ENCODE results near the gene PLCG2. TPM values are rescaled to one million over a fixed set of nuclear protein-coding genes. Genes with fewer than 3 reads are reported as not detected.

The PLCG2 gene
- total and polyA plus RNA-seq, 2 of the 8 experiments (the other 6 are each of a cell fraction or from before 2014, with no cell fraction given) = 6.1 to 6.9 TPM

DNA sequence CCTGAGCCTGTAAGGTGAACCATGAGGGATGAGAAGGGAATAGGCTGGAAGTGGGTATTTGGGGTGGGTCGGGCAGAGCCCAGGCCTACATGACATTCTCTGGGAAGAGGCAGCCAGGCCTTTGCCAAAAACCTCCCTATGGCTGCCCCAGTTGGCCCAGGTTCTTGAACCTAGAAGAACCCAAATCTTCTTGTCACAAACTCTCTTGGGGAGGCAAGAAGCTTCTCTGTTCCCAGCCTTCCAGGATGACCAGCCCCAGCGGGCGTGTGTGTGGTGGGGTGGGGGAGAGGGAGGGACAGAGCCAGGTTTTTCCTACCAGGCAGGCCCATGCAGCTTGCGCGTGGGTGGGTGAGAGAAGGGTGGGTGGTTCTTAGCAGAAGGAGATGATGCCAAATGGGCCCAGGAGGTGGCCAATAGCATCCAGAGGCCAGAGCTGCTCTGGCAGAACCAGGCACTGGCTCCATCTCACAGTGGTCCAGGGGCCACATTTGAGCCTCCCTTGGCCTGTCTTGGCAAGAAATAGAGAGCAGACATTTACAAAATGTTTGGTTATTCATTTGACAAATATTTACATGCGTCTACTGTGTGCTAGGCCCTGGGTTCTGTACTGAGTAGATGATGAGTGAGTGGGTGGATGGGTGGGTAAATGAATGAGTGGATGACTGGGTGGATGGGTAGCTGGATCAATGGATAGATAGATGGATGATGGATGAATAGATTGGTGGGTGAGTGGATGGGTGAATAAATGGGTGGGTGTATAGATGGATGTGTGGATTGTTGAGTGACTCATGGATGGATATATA, 44.3 kb upstream of the PLCG2 start:
- CTCF ChIA-PET (ENCODE audit: partially characterized antibody) = interaction anchor here (0.8 to 4.5 kb wide), 7 partner anchors 10 to 331 kb away, joined by 3 to 29 read pairs (median 3); no protein-coding TSS in a partner anchor
- TF ChIP-seq ATF2 (IDR thresholded peaks at IDR 0.05; ENCODE audit: low read length) (no peak), BACH1 (IDR thresholded peaks at IDR 0.05; ENCODE audit: low read length) (no peak), HDAC2 (IDR thresholded peaks at IDR 0.05; ENCODE audit: borderline replicate concordance in 1 of 2, low read depth in 2 of 2, low read length in 2 of 2) (no peak), POLR2AphosphoS5 (IDR thresholded peaks at IDR 0.05; ENCODE audit: low read depth, low read length) (no peak), TEAD4 (IDR thresholded peaks at IDR 0.05; ENCODE audit: low read depth, low read length) (no peak), TAF7 (optimal IDR thresholded peaks at IDR 0.05; ENCODE audit: borderline replicate concordance, low read depth, low read length) (no peak), RFX5 (IDR thresholded peaks at IDR 0.05; ENCODE audit: borderline replicate concordance, low read depth, low read length) (no peak), CHD1 (IDR thresholded peaks at IDR 0.05; ENCODE audit: low read depth, low read length) (no peak), JUND (IDR thresholded peaks at IDR 0.05; ENCODE audit: low read length) (no peak), NRF1 (IDR thresholded peaks at IDR 0.05; ENCODE audit: low read depth, low read length) (no peak), ZNF274 (IDR thresholded peaks at IDR 0.05; ENCODE audit: borderline replicate concordance, extremely low read depth, low read length) (no peak)

More for the DNA sequence above, 44.3 kb upstream of the PLCG2 start:
- no peak overlapping the region for H4K5ac ChIP-seq (ENCODE audit: insufficient read length, low read depth, low read length)
- H3K27ac ChIP-seq (ENCODE audit: low read depth, low read length) = no peak overlapping the region
- peaks cover 5% of the 10 kb centered on the region; the same call in 1 of the 2 replicates for H3K23me2 ChIP-seq (ENCODE audit: low read depth, low read length)
- no peaks in the 10 kb centered on the region for H3K27me3 ChIP-seq (replicated peaks in 1 of 4; ENCODE audit: control insufficient read depth in 3 of 4, extremely low read depth in 1 of 4, insufficient read depth in 3 of 4, low read length in 3 of 4)
- no peak overlapping the region for H2BK15ac ChIP-seq (ENCODE audit: low read length)
- no peak overlapping the region for H2BK12ac ChIP-seq (ENCODE audit: low read depth, low read length)
- H3K23ac ChIP-seq (ENCODE audit: insufficient read length) = no peak overlapping the region
- no peak overlapping the region for H2AFZ ChIP-seq (ENCODE audit: low read length)
- H3K79me2 ChIP-seq (ENCODE audit: control insufficient read depth in 1 of 2, insufficient read depth in 2 of 2, low read length in 2 of 2) = no peaks in the 10 kb centered on the region
- POLR2A ChIA-PET (ENCODE audit: partially characterized antibody) = no interaction called here
- no peaks in the 10 kb centered on the region for H3K36me3 ChIP-seq (ENCODE audit: control insufficient read depth in 2 of 4, insufficient read depth in 4 of 4, low read length in 3 of 4)
- no peak overlapping the region for H4K8ac ChIP-seq (ENCODE audit: extremely low read depth, insufficient read depth, low read length)
- WGBS, 2 experiments (ENCODE audit: extremely low coverage in 1 of 2, insufficient coverage in 1 of 2, insufficient read length in 1 of 2, insufficient replicate concordance in 2 of 2, low coverage in 1 of 2, low lambda C conversion rate in 2 of 2, missing lambda C conversion rate in 1 of 2) = 92% methylated on average over 5 of the region's 6 CpGs; no CpG with 5 or more reads in 1 of the 2 experiments
- H3K14ac ChIP-seq (ENCODE audit: insufficient read length) = no peak overlapping the region
- no peak overlapping the region for H2BK120ac ChIP-seq (replicated peaks; ENCODE audit: low read depth, low read length)
- H3K9me3 ChIP-seq (ENCODE audit: insufficient read depth in 2 of 2, low read depth in 1 of 2, low read length in 1 of 2) = no peaks in the 10 kb centered on the region
- H4K20me1 ChIP-seq (replicated peaks in 1 of 2; ENCODE audit: control insufficient read depth in 1 of 2, insufficient read depth in 2 of 2, low read length in 2 of 2) = peaks cover 0 to 3% of the 10 kb centered on the region in 2 experiments
- no peak overlapping the region for H3K4ac ChIP-seq (replicated peaks; ENCODE audit: insufficient read length, low read depth, low read length)
- H2BK5ac ChIP-seq (ENCODE audit: low read depth, low read length) = no peak overlapping the region
- H3K4me1 ChIP-seq (replicated peaks in 1 of 4; ENCODE audit: control insufficient read depth in 3 of 4, insufficient read depth in 4 of 4, low read length in 3 of 4) = peaks cover 0 to 4% (median 1%) of the 10 kb centered on the region in 4 experiments; a peak in 5 of 7 replicates
- H3K79me1 ChIP-seq (ENCODE audit: low read depth, low read length) = no peaks in the 10 kb centered on the region
- H4K91ac ChIP-seq (replicated peaks; ENCODE audit: insufficient read length, low read length) = no peak overlapping the region
- no peak overlapping the region for H3K9ac ChIP-seq (replicated peaks in 1 of 4; ENCODE audit: extremely low read depth in 1 of 4, low read depth in 3 of 4, low read length in 3 of 4)
- DNase-seq (ENCODE audit: low read depth in 1 of 2, low spot score in 2 of 2) (no peak), FAIRE-seq (no peak)
- H2BK20ac ChIP-seq (ENCODE audit: low read length) = no peak overlapping the region
- no peak overlapping the region for H3K56ac ChIP-seq (replicated peaks; ENCODE audit: insufficient read length, low read depth, low read length)
- H3K4me3 ChIP-seq (ENCODE audit: extremely low read depth in 1 of 4, insufficient read depth in 2 of 4, low read depth in 3 of 4, low read length in 4 of 4) = no peak overlapping the region
- no peak overlapping the region for H3K18ac ChIP-seq (ENCODE audit: extremely low read depth, low read length)
- no peak overlapping the region for H2AK5ac ChIP-seq (ENCODE audit: low read depth, low read length)
- H3K4me2 ChIP-seq (ENCODE audit: insufficient read depth in 1 of 2, low read depth in 2 of 2, low read length in 2 of 2) = no peak overlapping the region
